Fibroblast of the aortic adventitia (primary cell): ENCODE measurements around the gene DLEC1. TPM values are rescaled to one million over a fixed set of nuclear protein-coding genes. Genes with fewer than 3 reads are reported as not detected.

Experiments used
- DNase-seq: peaks from one replicate; pipeline ENCODE4 v3.0.0-alpha.2; 2010; ENCODE audit warnings: low read depth
- H3K4me3 ChIP-seq: 2 replicates; pipeline ENCODE4 v1.5.1; 2011; ENCODE audit warnings: low read depth, mild to moderate bottlenecking, control low read depth, low read length, moderate library complexity
- total RNA-seq: library from RNA; depleted of rRNA; stranded (reverse); fragments of >200 nt; gene quantifications from 2 replicates; pipeline ENCODE4 v1.2.3, GENCODE V29; 2012; ENCODE audit warnings: low replicate concordance
- TF ChIP-seq, protein P1 (sequence below): IDR thresholded peaks from 2 replicates; pipeline ENCODE4 v1.5.1; 2011; ENCODE audit warnings: mild to moderate bottlenecking, low read length, control low read depth, inconsistent platforms; ENCODE audit not compliant: insufficient read depth

The DLEC1 gene
- total RNA-seq, 1 donor, result 0.09 TPM

DNA sequence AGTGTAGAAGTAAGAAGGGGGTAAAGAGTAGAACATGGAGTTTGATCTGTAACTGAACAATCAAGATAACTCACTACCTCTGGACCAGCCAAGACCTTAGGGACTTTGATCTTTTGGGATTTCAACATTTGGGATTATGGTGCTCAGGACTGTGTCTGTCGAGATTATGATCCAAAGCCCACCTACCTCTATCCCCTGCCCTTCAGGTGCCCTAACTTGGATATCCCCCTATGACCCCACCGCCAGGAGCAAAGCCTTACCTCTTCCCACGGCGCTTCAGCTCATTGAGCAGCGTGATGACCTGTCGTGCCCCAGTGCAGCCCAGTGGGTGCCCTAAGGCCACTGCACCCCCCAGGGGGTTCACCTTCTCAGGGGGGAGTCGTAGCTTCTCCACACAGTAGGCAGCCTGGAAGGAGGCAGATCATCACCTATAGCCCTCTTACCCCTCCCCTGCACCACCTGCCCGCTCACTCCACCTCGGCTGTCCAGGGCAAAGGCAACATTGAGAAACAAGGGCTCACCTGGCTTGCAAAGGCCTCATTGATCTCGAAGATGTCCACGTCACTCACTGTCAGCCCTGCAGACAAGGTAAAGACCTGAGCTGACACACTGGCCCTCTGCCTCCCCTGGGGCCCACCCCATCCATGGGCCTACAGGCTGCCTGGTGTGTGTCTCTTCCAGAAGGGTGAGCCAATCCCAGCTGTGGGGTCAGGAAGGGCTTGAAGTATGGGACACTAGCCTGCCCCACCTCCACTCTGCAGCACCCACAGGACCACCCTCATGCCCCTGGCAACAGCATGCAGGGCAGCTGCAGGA lies 86.5 kb downstream of the DLEC1 start:
- TF ChIP-seq, protein P1, sequence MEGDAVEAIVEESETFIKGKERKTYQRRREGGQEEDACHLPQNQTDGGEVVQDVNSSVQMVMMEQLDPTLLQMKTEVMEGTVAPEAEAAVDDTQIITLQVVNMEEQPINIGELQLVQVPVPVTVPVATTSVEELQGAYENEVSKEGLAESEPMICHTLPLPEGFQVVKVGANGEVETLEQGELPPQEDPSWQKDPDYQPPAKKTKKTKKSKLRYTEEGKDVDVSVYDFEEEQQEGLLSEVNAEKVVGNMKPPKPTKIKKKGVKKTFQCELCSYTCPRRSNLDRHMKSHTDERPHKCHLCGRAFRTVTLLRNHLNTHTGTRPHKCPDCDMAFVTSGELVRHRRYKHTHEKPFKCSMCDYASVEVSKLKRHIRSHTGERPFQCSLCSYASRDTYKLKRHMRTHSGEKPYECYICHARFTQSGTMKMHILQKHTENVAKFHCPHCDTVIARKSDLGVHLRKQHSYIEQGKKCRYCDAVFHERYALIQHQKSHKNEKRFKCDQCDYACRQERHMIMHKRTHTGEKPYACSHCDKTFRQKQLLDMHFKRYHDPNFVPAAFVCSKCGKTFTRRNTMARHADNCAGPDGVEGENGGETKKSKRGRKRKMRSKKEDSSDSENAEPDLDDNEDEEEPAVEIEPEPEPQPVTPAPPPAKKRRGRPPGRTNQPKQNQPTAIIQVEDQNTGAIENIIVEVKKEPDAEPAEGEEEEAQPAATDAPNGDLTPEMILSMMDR, result no peak
- DNase-seq, result no peak
- no peak overlapping the region for H3K4me3 ChIP-seq

GRCh38 chr3:38126121-38126892 lies 87.3 kb downstream of the DLEC1 start:
- TF ChIP-seq, protein P1, result no peak
- H3K4me3 ChIP-seq, result no peak overlapping the region
- DNase-seq, result no peak

- TF ChIP-seq, protein P1, result no peak
- no peak for DNase-seq
- no peak overlapping the region for H3K4me3 ChIP-seq
Observed at GRCh38 chr3:38127611-38128302, 88.7 kb downstream of the DLEC1 start.

- DNase-seq, result no peak
- H3K4me3 ChIP-seq, result no peak overlapping the region
- TF ChIP-seq, protein P1, result no peak
Observed at GRCh38 chr3:38128303-38128655, 89.3 kb downstream of the DLEC1 start.

DNA sequence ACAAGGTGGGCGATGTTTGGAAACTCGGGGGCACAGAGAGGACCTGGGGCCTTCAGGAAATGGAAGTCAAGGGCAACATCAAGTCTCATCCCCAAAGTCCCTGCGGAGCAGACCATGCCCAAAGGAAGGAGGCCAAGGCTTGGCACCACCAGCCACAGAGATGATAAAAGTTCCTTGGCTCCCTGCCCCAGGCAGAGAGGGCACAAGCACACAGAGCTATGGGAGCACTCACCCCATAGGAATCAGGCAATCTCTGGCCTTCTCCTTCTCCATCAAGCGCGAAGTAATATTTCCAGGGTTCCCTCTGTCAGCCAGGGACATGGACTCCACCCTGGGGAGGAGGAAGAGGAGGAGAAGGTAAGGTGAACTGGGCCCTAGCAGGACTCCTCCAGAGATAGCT lies 90.0 kb downstream of the DLEC1 start:
- H3K4me3 ChIP-seq, result no peak overlapping the region
- no peak for DNase-seq
- TF ChIP-seq, protein P1, result no peak

DNA sequence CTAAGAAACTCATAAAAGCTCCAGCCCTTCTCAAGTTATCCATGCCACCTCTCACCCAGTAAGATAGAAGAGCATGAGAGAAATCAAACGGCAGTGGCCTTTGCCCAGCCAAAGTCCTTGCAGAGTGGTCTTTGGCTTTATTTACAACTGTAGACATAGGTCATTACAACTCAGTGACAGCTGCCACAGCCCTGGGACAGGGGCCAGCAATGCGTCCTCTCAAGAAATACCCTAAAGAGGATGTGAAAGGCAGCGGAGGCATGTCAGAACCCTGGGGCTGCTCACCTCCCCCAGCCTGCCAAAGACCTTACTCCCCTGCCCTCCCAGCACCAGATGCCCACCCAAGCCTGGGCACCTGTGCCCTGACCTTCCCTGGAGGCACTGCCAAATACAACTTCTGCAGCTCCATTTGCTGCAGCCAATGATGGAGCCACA lies 91.6 kb downstream of the DLEC1 start:
- DNase-seq, result no peak
- TF ChIP-seq, protein P1, result no peak
- H3K4me3 ChIP-seq, result no peak overlapping the region
